HepG2 (cell line): ENCODE measurements around the gene PGAP3. TPM values are rescaled to one million over a fixed set of nuclear protein-coding genes. Genes with fewer than 3 reads are reported as not detected.

Experiments used
- CBFB ChIP-seq: sonication (generic); formaldehyde crosslinking; IDR thresholded peaks from 2 replicates; pipeline ENCODE4 v1.4.0; 2020; ENCODE audit warnings: missing genetic modification reagents
- DPF2 ChIP-seq: sonication (generic); formaldehyde crosslinking; IDR thresholded peaks from 2 replicates; pipeline ENCODE4 v1.4.0; 2020; ENCODE audit warnings: mild to moderate bottlenecking, low read depth, missing genetic modification reagents, borderline replicate concordance
- ELF4 ChIP-seq: sonication (generic); formaldehyde crosslinking; IDR thresholded peaks from 2 replicates; pipeline ENCODE4 v1.5.0; 2020; ENCODE audit warnings: missing genetic modification reagents, mild to moderate bottlenecking, moderate library complexity, borderline replicate concordance
- FIP1L1 ChIP-seq: fragments of 200-400 bp; formaldehyde crosslinking; IDR thresholded peaks from 2 replicates; pipeline ENCODE4 v1.6.1; 2018; ENCODE audit warnings: low read depth, mild to moderate bottlenecking, low read length, moderate library complexity, borderline replicate concordance; ENCODE audit not compliant: insufficient read depth
- FOXK1 ChIP-seq: sonication (generic); formaldehyde crosslinking; IDR thresholded peaks from 2 replicates; pipeline ENCODE4 v1.4.0; 2020; ENCODE audit warnings: low read depth, missing genetic modification reagents, borderline replicate concordance
- KDM2A ChIP-seq: sonication (generic); formaldehyde crosslinking; IDR thresholded peaks from 2 replicates; pipeline ENCODE4 v1.4.0; 2020; ENCODE audit warnings: low read depth, missing genetic modification reagents, borderline replicate concordance
- KMT2A ChIP-seq: sonication (generic); formaldehyde crosslinking; IDR thresholded peaks from 2 replicates; pipeline ENCODE4 v1.4.0; 2020; ENCODE audit warnings: missing genetic modification reagents
- MTF1 ChIP-seq: sonication (generic); formaldehyde crosslinking; IDR thresholded peaks from 2 replicates; pipeline ENCODE4 v1.5.0; 2020; ENCODE audit warnings: missing genetic modification reagents
- NFYC ChIP-seq: IDR thresholded peaks from 2 replicates; pipeline ENCODE4 v1.6.1; 2016; ENCODE audit warnings: missing genetic modification reagents, missing compliant biosample characterization
- NKX3-1 ChIP-seq: sonication (generic); formaldehyde crosslinking; IDR thresholded peaks from 2 replicates; pipeline ENCODE4 v1.5.0; 2020; ENCODE audit warnings: missing genetic modification reagents
- PITX1 ChIP-seq: sonication (generic); formaldehyde crosslinking; IDR thresholded peaks from 2 replicates; pipeline ENCODE4 v1.5.1; 2020; ENCODE audit warnings: mild to moderate bottlenecking, missing genetic modification reagents
- RORA ChIP-seq: sonication (generic); formaldehyde crosslinking; IDR thresholded peaks from 2 replicates; pipeline ENCODE4 v1.5.0; 2020; ENCODE audit warnings: mild to moderate bottlenecking, missing genetic modification reagents, moderate library complexity
- SETDB1 ChIP-seq: sonication (generic); formaldehyde crosslinking; IDR thresholded peaks from 2 replicates; pipeline ENCODE4 v1.5.1; 2020; ENCODE audit warnings: missing genetic modification reagents, mild to moderate bottlenecking, borderline replicate concordance
- SIX4 ChIP-seq: sonication (generic); formaldehyde crosslinking; IDR thresholded peaks from 2 replicates; pipeline ENCODE4 v1.4.0; 2020; ENCODE audit warnings: missing genetic modification reagents
- SNAPC2 ChIP-seq: sonication (generic); formaldehyde crosslinking; IDR thresholded peaks from 2 replicates; pipeline ENCODE4 v1.8.1; 2022; ENCODE audit warnings: mild to moderate bottlenecking, missing genetic modification reagents
- SNAPC5 ChIP-seq: sonication (generic); formaldehyde crosslinking; IDR thresholded peaks from 2 replicates; pipeline ENCODE4 v1.8.1; 2023; ENCODE audit warnings: mild to moderate bottlenecking, missing genetic modification reagents, borderline replicate concordance
- ZNF205 ChIP-seq: IDR thresholded peaks from 2 replicates; pipeline ENCODE4 v1.6.1; 2018; ENCODE audit warnings: missing biosample characterization, missing genetic modification reagents
- ZNF232 ChIP-seq: sonication (generic); formaldehyde crosslinking; IDR thresholded peaks from 2 replicates; pipeline ENCODE4 v1.4.0; 2020; ENCODE audit warnings: missing genetic modification reagents, borderline replicate concordance
- ZNF343 ChIP-seq: sonication (generic); formaldehyde crosslinking; IDR thresholded peaks from 2 replicates; pipeline ENCODE4 v1.4.0; 2020; ENCODE audit warnings: mild to moderate bottlenecking, missing genetic modification reagents
- ZNF615 ChIP-seq: sonication (generic); formaldehyde crosslinking; IDR thresholded peaks from 2 replicates; pipeline ENCODE4 v1.5.0; 2020; ENCODE audit warnings: mild to moderate bottlenecking, missing genetic modification reagents, borderline replicate concordance
- ZNF616 ChIP-seq: sonication (generic); formaldehyde crosslinking; IDR thresholded peaks from 2 replicates; pipeline ENCODE4 v1.5.0; 2020; ENCODE audit warnings: low read depth, mild to moderate bottlenecking, missing genetic modification reagents
- ZNF766 ChIP-seq: sonication (generic); formaldehyde crosslinking; IDR thresholded peaks from 2 replicates; pipeline ENCODE4 v1.5.0; 2020; ENCODE audit warnings: missing genetic modification reagents, borderline replicate concordance
- ZSCAN21 ChIP-seq: sonication (generic); formaldehyde crosslinking; IDR thresholded peaks from 2 replicates; pipeline ENCODE4 v1.8.0; 2022; ENCODE audit warnings: mild to moderate bottlenecking, missing genetic modification reagents, moderate library complexity, borderline replicate concordance
- ZSCAN31 ChIP-seq: sonication (generic); formaldehyde crosslinking; IDR thresholded peaks from 2 replicates; pipeline ENCODE4 v1.5.0; 2020; ENCODE audit warnings: low read depth, mild to moderate bottlenecking, missing genetic modification reagents
- polyA plus RNA-seq, 8 experiments: library from polyadenylated mRNA; depleted of rRNA in 3 of 8; stranded (reverse) in 7 of 8; unstranded in 1 of 8; fragments of >200 nt; fragmentation: Illumina TruSeq in 4 of 8; extraction: Trizol in 4 of 8; gene quantifications; 2 replicates each; pipeline versions ENCODE4 v1.2.1 to v1.2.3, GENCODE V29; 2011 to 2016; ENCODE audit warnings: low read depth in 4 of 8, missing spikeins in 1 of 8, mixed read lengths in 1 of 8; ENCODE audit not compliant: insufficient read depth in 1 of 8
- total RNA-seq, 5 experiments: library from RNA; depleted of rRNA; stranded (reverse); fragments of >200 nt; fragmentation: Illumina TruSeq; extraction: Trizol; gene quantifications; 2 replicates each; pipeline ENCODE4 v1.2.3, GENCODE V29; 2016; ENCODE audit warnings: low read depth in 1 of 5
- TF ChIP-seq, protein P1 (sequence below): sonication (generic); formaldehyde crosslinking; conservative IDR thresholded peaks from 2 replicates; pipeline ENCODE4 v1.4.0; 2020; ENCODE audit warnings: mild to moderate bottlenecking, missing genetic modification reagents, moderate library complexity
- TF ChIP-seq, protein P2 (sequence below): sonication (generic); formaldehyde crosslinking; IDR thresholded peaks from 2 replicates; pipeline ENCODE4 v1.4.0; 2020; ENCODE audit warnings: missing genetic modification reagents

Gene PGAP3
- total and polyA plus RNA-seq, 2 of the 13 experiments (the other 11 are each of a cell fraction or from before 2014, with no cell fraction given) = 11.9 to 14.6 TPM

GRCh38 chr17:39636587-39636926, 51.3 kb downstream of the PGAP3 start (continued):
- TF ChIP-seq, protein P1, sequence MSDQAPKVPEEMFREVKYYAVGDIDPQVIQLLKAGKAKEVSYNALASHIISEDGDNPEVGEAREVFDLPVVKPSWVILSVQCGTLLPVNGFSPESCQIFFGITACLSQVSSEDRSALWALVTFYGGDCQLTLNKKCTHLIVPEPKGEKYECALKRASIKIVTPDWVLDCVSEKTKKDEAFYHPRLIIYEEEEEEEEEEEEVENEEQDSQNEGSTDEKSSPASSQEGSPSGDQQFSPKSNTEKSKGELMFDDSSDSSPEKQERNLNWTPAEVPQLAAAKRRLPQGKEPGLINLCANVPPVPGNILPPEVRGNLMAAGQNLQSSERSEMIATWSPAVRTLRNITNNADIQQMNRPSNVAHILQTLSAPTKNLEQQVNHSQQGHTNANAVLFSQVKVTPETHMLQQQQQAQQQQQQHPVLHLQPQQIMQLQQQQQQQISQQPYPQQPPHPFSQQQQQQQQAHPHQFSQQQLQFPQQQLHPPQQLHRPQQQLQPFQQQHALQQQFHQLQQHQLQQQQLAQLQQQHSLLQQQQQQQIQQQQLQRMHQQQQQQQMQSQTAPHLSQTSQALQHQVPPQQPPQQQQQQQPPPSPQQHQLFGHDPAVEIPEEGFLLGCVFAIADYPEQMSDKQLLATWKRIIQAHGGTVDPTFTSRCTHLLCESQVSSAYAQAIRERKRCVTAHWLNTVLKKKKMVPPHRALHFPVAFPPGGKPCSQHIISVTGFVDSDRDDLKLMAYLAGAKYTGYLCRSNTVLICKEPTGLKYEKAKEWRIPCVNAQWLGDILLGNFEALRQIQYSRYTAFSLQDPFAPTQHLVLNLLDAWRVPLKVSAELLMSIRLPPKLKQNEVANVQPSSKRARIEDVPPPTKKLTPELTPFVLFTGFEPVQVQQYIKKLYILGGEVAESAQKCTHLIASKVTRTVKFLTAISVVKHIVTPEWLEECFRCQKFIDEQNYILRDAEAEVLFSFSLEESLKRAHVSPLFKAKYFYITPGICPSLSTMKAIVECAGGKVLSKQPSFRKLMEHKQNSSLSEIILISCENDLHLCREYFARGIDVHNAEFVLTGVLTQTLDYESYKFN (CRISPR knock-in tag) = no peak
- 0 out of 2 replicates have a peak, but pooled peaks have one; percentile 31 for TF ChIP-seq SNAPC2 (CRISPR knock-in tag)
- no peak for TF ChIP-seq ZNF766 (CRISPR knock-in tag)
- TF ChIP-seq ZNF205 (CRISPR knock-in tag) = no peak
- no peak for TF ChIP-seq FIP1L1
- no peak for TF ChIP-seq DPF2 (CRISPR knock-in tag)
- no peak for TF ChIP-seq ELF4 (CRISPR knock-in tag)
- TF ChIP-seq SETDB1 (CRISPR knock-in tag) = 0 out of 2 replicates have a peak, but pooled peaks have one; percentile 39
- TF ChIP-seq MTF1 (CRISPR knock-in tag) = no peak
- no peak for TF ChIP-seq KMT2A
- no peak for TF ChIP-seq ZNF343 (CRISPR knock-in tag)
- TF ChIP-seq, protein P2, sequence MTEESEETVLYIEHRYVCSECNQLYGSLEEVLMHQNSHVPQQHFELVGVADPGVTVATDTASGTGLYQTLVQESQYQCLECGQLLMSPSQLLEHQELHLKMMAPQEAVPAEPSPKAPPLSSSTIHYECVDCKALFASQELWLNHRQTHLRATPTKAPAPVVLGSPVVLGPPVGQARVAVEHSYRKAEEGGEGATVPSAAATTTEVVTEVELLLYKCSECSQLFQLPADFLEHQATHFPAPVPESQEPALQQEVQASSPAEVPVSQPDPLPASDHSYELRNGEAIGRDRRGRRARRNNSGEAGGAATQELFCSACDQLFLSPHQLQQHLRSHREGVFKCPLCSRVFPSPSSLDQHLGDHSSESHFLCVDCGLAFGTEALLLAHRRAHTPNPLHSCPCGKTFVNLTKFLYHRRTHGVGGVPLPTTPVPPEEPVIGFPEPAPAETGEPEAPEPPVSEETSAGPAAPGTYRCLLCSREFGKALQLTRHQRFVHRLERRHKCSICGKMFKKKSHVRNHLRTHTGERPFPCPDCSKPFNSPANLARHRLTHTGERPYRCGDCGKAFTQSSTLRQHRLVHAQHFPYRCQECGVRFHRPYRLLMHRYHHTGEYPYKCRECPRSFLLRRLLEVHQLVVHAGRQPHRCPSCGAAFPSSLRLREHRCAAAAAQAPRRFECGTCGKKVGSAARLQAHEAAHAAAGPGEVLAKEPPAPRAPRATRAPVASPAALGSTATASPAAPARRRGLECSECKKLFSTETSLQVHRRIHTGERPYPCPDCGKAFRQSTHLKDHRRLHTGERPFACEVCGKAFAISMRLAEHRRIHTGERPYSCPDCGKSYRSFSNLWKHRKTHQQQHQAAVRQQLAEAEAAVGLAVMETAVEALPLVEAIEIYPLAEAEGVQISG (CRISPR knock-in tag) = no peak
- 0 out of 2 replicates have a peak, but pooled peaks have one; percentile 22 for TF ChIP-seq NKX3-1 (CRISPR knock-in tag)
- TF ChIP-seq SIX4 = no peak
- TF ChIP-seq FOXK1 (CRISPR knock-in tag) = no peak
- TF ChIP-seq KDM2A (CRISPR knock-in tag) = no peak
- no peak for TF ChIP-seq ZNF615 (CRISPR knock-in tag)
- no peak for TF ChIP-seq RORA (CRISPR knock-in tag)
- no peak for TF ChIP-seq ZNF616 (CRISPR knock-in tag)
- TF ChIP-seq ZSCAN31 (CRISPR knock-in tag) = no peak
- TF ChIP-seq NFYC (CRISPR knock-in tag) = no peak
- TF ChIP-seq SNAPC5 (CRISPR knock-in tag) = no peak
- TF ChIP-seq PITX1 = no peak
- no peak for TF ChIP-seq CBFB (CRISPR knock-in tag)
- no peak for TF ChIP-seq ZSCAN21
- 0 out of 2 replicates have a peak, but pooled peaks have one; percentile 9 for TF ChIP-seq ZNF232 (CRISPR knock-in tag)
